ENCODE data around the gene KLHL40.

KLHL40 gene

GRCh38 chr3:42665050-42665878 is 20.1 kb upstream of the KLHL40 start:
- Histone ChIP-seq H3K4me1 (ENCODE audit: insufficient read depth, poor library complexity, severe bottlenecking) (no peaks in the 10 kb centered on the region), H3K36me3 (ENCODE audit: low read depth) (no peaks in the 10 kb centered on the region), H3K27ac (ENCODE audit: poor library complexity, severe bottlenecking) (no peak overlapping the region), H3K27me3 (ENCODE audit: insufficient read depth, poor library complexity, severe bottlenecking) (no peaks in the 10 kb centered on the region), H3K9me3 (ENCODE audit: severe bottlenecking) (no peaks in the 10 kb centered on the region), H3K4me3 (ENCODE audit: severe bottlenecking) (no peak overlapping the region)
- ATAC-seq (ENCODE audit: low read depth) (no peak; the same call in 2 of the 3 replicates), DNase-seq (ENCODE audit: low spot score) (no peak)
- TF ChIP-seq, protein P1, sequence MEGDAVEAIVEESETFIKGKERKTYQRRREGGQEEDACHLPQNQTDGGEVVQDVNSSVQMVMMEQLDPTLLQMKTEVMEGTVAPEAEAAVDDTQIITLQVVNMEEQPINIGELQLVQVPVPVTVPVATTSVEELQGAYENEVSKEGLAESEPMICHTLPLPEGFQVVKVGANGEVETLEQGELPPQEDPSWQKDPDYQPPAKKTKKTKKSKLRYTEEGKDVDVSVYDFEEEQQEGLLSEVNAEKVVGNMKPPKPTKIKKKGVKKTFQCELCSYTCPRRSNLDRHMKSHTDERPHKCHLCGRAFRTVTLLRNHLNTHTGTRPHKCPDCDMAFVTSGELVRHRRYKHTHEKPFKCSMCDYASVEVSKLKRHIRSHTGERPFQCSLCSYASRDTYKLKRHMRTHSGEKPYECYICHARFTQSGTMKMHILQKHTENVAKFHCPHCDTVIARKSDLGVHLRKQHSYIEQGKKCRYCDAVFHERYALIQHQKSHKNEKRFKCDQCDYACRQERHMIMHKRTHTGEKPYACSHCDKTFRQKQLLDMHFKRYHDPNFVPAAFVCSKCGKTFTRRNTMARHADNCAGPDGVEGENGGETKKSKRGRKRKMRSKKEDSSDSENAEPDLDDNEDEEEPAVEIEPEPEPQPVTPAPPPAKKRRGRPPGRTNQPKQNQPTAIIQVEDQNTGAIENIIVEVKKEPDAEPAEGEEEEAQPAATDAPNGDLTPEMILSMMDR (IDR thresholded peaks at IDR 0.05; ENCODE audit: poor library complexity, severe bottlenecking): no peak

DNA sequence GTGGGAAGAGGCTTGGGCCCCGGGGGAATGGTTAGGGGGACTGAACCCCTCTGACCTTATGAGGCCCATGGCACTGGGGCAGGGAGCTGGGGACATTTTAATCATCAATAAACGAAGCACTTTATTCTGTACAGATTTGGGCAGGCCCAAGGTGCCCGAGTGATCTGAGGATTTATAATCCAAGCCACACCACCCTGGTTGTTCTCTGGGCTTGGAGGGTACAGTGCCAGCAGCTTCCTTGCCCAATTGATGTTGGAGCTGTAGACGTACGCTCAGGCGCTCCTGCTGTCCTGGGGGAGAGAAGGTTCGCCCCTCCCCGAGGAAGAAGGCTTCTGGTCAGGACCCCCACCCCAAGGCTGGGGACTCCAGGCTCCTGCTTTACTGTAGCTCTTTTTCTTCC is 19.3 kb upstream of the KLHL40 start:
- ATAC-seq (ENCODE audit: low read depth) (no peak), DNase-seq (ENCODE audit: low spot score) (no peak)
- Histone ChIP-seq H3K4me3 (ENCODE audit: severe bottlenecking) (no peak overlapping the region), H3K4me1 (ENCODE audit: insufficient read depth, poor library complexity, severe bottlenecking) (no peaks in the 10 kb centered on the region), H3K36me3 (ENCODE audit: low read depth) (no peaks in the 10 kb centered on the region), H3K27ac (ENCODE audit: poor library complexity, severe bottlenecking) (no peak overlapping the region), H3K27me3 (ENCODE audit: insufficient read depth, poor library complexity, severe bottlenecking) (no peaks in the 10 kb centered on the region), H3K9me3 (ENCODE audit: severe bottlenecking) (no peaks in the 10 kb centered on the region)
- TF ChIP-seq, protein P1 (IDR thresholded peaks at IDR 0.05; ENCODE audit: poor library complexity, severe bottlenecking): no peak

GRCh38 chr3:42666577-42666998 is 18.7 kb upstream of the KLHL40 start:
- H3K4me3 ChIP-seq (ENCODE audit: severe bottlenecking): no peak overlapping the region
- no peaks in the 10 kb centered on the region for H3K36me3 ChIP-seq (ENCODE audit: low read depth)
- TF ChIP-seq, protein P1 (IDR thresholded peaks at IDR 0.05; ENCODE audit: poor library complexity, severe bottlenecking): no peak
- ATAC-seq (ENCODE audit: low read depth): no peak
- H3K27ac ChIP-seq (ENCODE audit: poor library complexity, severe bottlenecking): no peak overlapping the region
- no peaks in the 10 kb centered on the region for H3K9me3 ChIP-seq (ENCODE audit: severe bottlenecking)
- no peak for DNase-seq (ENCODE audit: low spot score)
- no peaks in the 10 kb centered on the region for H3K27me3 ChIP-seq (ENCODE audit: insufficient read depth, poor library complexity, severe bottlenecking)
- no peaks in the 10 kb centered on the region for H3K4me1 ChIP-seq (ENCODE audit: insufficient read depth, poor library complexity, severe bottlenecking)

- TF ChIP-seq, protein P1 (IDR thresholded peaks at IDR 0.05; ENCODE audit: poor library complexity, severe bottlenecking): no peak
- no peaks in the 10 kb centered on the region for H3K9me3 ChIP-seq (ENCODE audit: severe bottlenecking)
- DNase-seq (ENCODE audit: low spot score): no peak
- no peak overlapping the region for H3K27ac ChIP-seq (ENCODE audit: poor library complexity, severe bottlenecking)
- H3K4me1 ChIP-seq (ENCODE audit: insufficient read depth, poor library complexity, severe bottlenecking): no peaks in the 10 kb centered on the region
- H3K27me3 ChIP-seq (ENCODE audit: insufficient read depth, poor library complexity, severe bottlenecking): no peaks in the 10 kb centered on the region
- H3K4me3 ChIP-seq (ENCODE audit: severe bottlenecking): no peak overlapping the region
- no peaks in the 10 kb centered on the region for H3K36me3 ChIP-seq (ENCODE audit: low read depth)
- no peak for ATAC-seq (ENCODE audit: low read depth)
These were observed 18.2 kb upstream of the KLHL40 start for GRCh38 chr3:42667096-42667522.
